K562 (cell line): ENCODE results near the gene BRDT. TPM values are rescaled to one million over a fixed set of nuclear protein-coding genes. Genes with fewer than 3 reads are reported as not detected.

Experiments
- ADNP ChIP-seq: fragments of 200-800 bp; sonication (Bioruptor generic); IDR thresholded peaks from 2 replicates; pipeline ENCODE4 v1.6.1; 2016; ENCODE audit warnings: missing genetic modification characterization, missing compliant biosample characterization
- CHAMP1 ChIP-seq: fragments of 450-650 bp; IDR thresholded peaks from 2 replicates; pipeline ENCODE4 v1.6.1; 2016; ENCODE audit warnings: mild to moderate bottlenecking
- CHD1 ChIP-seq: fragments of 200-600 bp; sonication (generic); IDR thresholded peaks from one replicate; pipeline ENCODE4 v1.6.1; 2012; ENCODE audit warnings: mild to moderate bottlenecking, moderate library complexity, low read length, inconsistent platforms
- GTF2E2 ChIP-seq: fragments of 200-800 bp; sonication (Bioruptor generic); IDR thresholded peaks from 2 replicates; pipeline ENCODE4 v1.6.1; 2016; ENCODE audit warnings: missing genetic modification characterization, missing compliant biosample characterization
- NCOA2 ChIP-seq, 2 experiments: fragments of 450-650 bp; IDR thresholded peaks; 2 replicates each; pipeline ENCODE4 v1.6.1; 2018; ENCODE audit warnings: mild to moderate bottlenecking in 2 of 2, moderate library complexity in 1 of 2; ENCODE audit not compliant: partially characterized antibody in 2 of 2
- REST ChIP-seq, 2 experiments: fragments of 450-650 bp; formaldehyde crosslinking in 1 of 2; IDR thresholded peaks; 2 replicates each; pipeline versions ENCODE4 v1.4.0 to v1.6.1; 2014 to 2020; ENCODE audit warnings: mild to moderate bottlenecking in 2 of 2, borderline replicate concordance in 1 of 2, low read depth in 1 of 2
- VEZF1 ChIP-seq: fragments of 200-800 bp; sonication (Bioruptor generic); IDR thresholded peaks from 2 replicates; pipeline ENCODE4 v1.6.1; 2017; ENCODE audit warnings: missing genetic modification characterization, missing compliant biosample characterization
- ZBTB7A ChIP-seq: IDR thresholded peaks from 2 replicates; pipeline ENCODE4 v1.6.1; 2011; ENCODE audit warnings: low read depth, mild to moderate bottlenecking, low read length, moderate library complexity, borderline replicate concordance; ENCODE audit not compliant: control insufficient read depth
- polyA plus RNA-seq, 8 experiments: library from polyadenylated mRNA; depleted of rRNA in 4 of 8; stranded (reverse) in 5 of 8; unstranded in 3 of 8; fragments of >200 nt; fragmentation: Nextera tagmentation in 2 of 8; fragmentation: Illumina TruSeq in 1 of 8; extraction: Ambion mirVana in 2 of 8; extraction: Trizol in 1 of 8; gene quantifications; 2 replicates each; pipeline versions ENCODE4 v1.2.1 to v1.2.3, GENCODE V29; 2011 to 2014; ENCODE audit warnings: inconsistent platforms in 1 of 8, missing spikeins in 1 of 8
- total RNA-seq, 7 experiments: library from RNA; depleted of rRNA in 6 of 7; stranded (reverse); fragments of >200 nt in 6 of 7; fragmentation: Illumina TruSeq in 2 of 7; extraction: Trizol in 2 of 7; gene quantifications; 2 replicates each; pipeline versions ENCODE4 v1.2.1 to v1.2.3, GENCODE V29; 2011 to 2021; ENCODE audit warnings: low replicate concordance in 1 of 7

The BRDT gene
- total and polyA plus RNA-seq, 9 of the 15 experiments (the other 6 are each of a cell fraction or from before 2014, with no cell fraction given): 0.01 TPM; not detected in 8

- TF ChIP-seq REST (IDR thresholded peaks at IDR 0.05; ENCODE audit: borderline replicate concordance) (no peak), REST (CRISPR knock-in tag; IDR thresholded peaks at IDR 0.05; ENCODE audit: low read depth) (no peak), ADNP (tag) (no peak), ZBTB7A (no peak), CHD1 (no peak), CHAMP1 (no peak), NCOA2 (IDR thresholded peaks at IDR 0.05; ENCODE audit: partially characterized antibody in 2 of 2) (no peak), VEZF1 (no peak), GTF2E2 (no peak)
Observed at GRCh38 chr1:91916811-91917460, 32.3 kb upstream of the BRDT start (continued).
